Prostate gland (tissue), 2 donors: ENCODE measurements around the gene ZSWIM9. TPM values are rescaled to one million over a fixed set of nuclear protein-coding genes. Genes with fewer than 3 reads are reported as not detected.
A peak's percentile ranks its signal among the peaks of the same experiment; 100 is the strongest.

Source experiments
- DNase-seq: peaks from one replicate; pipeline ENCODE4 v3.0.0-alpha.2; 2019; ENCODE audit warnings: low spot score
- H3K27ac ChIP-seq, 2 donors: fragments of 200-600 bp; sonication (generic); 2 replicates each; pipeline ENCODE4 v1.5.1; 2017 to 2019
- H3K27me3 ChIP-seq: fragments of 200-600 bp; sonication (generic); replicated peaks from 2 replicates; pipeline ENCODE4 v1.5.1; 2019; ENCODE audit not compliant: insufficient read depth
- H3K36me3 ChIP-seq, 2 donors: fragments of 200-600 bp; sonication (generic); 1 replicate in 1 of 2; 2 replicates in 1 of 2; pipeline versions ENCODE4 v1.5.1 to v1.8.1; 2017 to 2019
- H3K4me1 ChIP-seq: fragments of 200-600 bp; sonication (generic); replicated peaks from 2 replicates; pipeline ENCODE4 v1.5.1; 2019
- H3K4me3 ChIP-seq, 2 donors: fragments of 200-600 bp; sonication (generic); 2 replicates each; pipeline ENCODE4 v1.5.1; 2017 to 2019
- H3K9me3 ChIP-seq: fragments of 200-600 bp; sonication (generic); 2 replicates; pipeline ENCODE4 v1.5.1; 2017
- POLR2A ChIP-seq: fragments of 450-650 bp; IDR thresholded peaks from one replicate; pipeline ENCODE4 v1.6.1; 2016; ENCODE audit warnings: antibody characterized with exemption, mild to moderate bottlenecking
- POLR2AphosphoS5 ChIP-seq: sonication (generic); formaldehyde crosslinking; IDR thresholded peaks from one replicate; pipeline ENCODE4 v1.6.1; 2017; ENCODE audit warnings: antibody characterized with exemption
- WGBS: methylation state at CpG from one replicate; pipeline ENCODE4 v1.1.5; 2018; 5-methylcytosine and 5-hydroxymethylcytosine counted together
- intact Hi-C: fragments of 100-400 bp; cut with DNase I; formaldehyde crosslinking; loops from one replicate; pipeline ENCODE4 v1.14.2; 2022
- total RNA-seq, 2 donors: library from RNA; depleted of rRNA; stranded (reverse); fragments of >200 nt; gene quantifications; one replicate each; pipeline ENCODE4 v1.1.0, GENCODE V29; 2016
- TF ChIP-seq, protein P1 (sequence below), 4 experiments: fragments of 200-600 bp in 2 of 4; fragments of 450-650 bp in 2 of 4; sonication (generic) in 2 of 4; IDR thresholded peaks; 1 replicate in 3 of 4; 2 replicates in 1 of 4; pipeline ENCODE4 v1.5.1; 2016 to 2019; ENCODE audit warnings: antibody characterized with exemption in 4 of 4, mild to moderate bottlenecking in 2 of 4, moderate library complexity in 2 of 4

The ZSWIM9 gene
- total RNA-seq, 2 donors from 2014 or later = 4.1 to 7.2 TPM

DNA sequence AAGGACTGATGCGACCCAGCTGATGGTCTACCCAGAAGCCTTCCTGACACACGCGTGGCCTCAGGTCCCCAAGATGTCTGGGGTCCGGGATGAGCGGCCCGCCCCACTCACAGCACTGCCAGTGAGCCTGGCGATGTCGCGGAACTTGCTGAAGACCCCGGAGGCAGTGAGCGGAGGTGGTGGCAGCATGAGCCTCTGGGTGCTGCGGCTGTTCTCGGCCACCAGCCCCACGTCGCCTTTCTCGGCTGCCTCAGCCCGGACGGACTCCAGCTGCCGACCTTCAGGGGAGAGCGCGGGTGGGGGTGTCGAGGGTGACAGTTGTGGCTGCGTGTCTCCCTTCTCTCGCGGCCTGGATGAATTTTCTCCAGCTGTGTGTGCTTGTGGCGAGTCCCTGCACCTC, 33.1 kb upstream of the ZSWIM9 start:
- WGBS = 92% methylated on average over 26 of the region's 26 CpGs
- no peaks in the 10 kb centered on the region for H3K9me3 ChIP-seq
- no peaks in the 10 kb centered on the region for H3K36me3 ChIP-seq
- no peak for DNase-seq
- no peaks in the 10 kb centered on the region for H3K4me1 ChIP-seq
- intact Hi-C loops = no loop called here
- no peak overlapping the region for H3K4me3 ChIP-seq
- H3K27me3 ChIP-seq = no peaks in the 10 kb centered on the region
- H3K27ac ChIP-seq = no peak overlapping the region
- TF ChIP-seq POLR2A (no peak), POLR2AphosphoS5 (no peak)
- TF ChIP-seq, protein P1, sequence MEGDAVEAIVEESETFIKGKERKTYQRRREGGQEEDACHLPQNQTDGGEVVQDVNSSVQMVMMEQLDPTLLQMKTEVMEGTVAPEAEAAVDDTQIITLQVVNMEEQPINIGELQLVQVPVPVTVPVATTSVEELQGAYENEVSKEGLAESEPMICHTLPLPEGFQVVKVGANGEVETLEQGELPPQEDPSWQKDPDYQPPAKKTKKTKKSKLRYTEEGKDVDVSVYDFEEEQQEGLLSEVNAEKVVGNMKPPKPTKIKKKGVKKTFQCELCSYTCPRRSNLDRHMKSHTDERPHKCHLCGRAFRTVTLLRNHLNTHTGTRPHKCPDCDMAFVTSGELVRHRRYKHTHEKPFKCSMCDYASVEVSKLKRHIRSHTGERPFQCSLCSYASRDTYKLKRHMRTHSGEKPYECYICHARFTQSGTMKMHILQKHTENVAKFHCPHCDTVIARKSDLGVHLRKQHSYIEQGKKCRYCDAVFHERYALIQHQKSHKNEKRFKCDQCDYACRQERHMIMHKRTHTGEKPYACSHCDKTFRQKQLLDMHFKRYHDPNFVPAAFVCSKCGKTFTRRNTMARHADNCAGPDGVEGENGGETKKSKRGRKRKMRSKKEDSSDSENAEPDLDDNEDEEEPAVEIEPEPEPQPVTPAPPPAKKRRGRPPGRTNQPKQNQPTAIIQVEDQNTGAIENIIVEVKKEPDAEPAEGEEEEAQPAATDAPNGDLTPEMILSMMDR (IDR thresholded peaks at IDR 0.05) = no peak

DNA sequence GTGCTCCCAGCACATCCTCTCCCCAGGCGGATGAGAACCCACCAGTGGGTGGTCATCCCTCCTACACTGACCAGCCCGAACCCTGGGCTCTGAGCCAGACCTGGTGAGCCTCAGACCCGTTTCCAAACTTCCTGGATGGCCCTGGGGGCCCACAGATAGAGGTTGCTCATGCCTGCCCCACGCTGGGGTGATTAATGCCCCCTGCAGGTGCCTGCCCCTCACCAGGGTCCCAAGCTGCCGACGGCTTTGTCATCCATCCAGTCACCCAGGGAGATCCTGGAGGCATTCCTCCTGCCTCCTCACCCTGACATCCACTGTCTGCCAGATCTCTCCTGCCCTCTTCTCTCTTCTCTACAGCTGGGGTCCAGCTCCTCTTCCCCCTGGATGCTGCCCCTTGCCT, 31.4 kb upstream of the ZSWIM9 start:
- no peaks in the 10 kb centered on the region for H3K36me3 ChIP-seq
- intact Hi-C loops = no loop called here
- H3K4me3 ChIP-seq = no peak overlapping the region
- H3K9me3 ChIP-seq = no peaks in the 10 kb centered on the region
- 88% methylated on average over 6 of the region's 6 CpGs for WGBS
- no peaks in the 10 kb centered on the region for H3K27me3 ChIP-seq
- TF ChIP-seq POLR2A (no peak), POLR2AphosphoS5 (no peak)
- TF ChIP-seq, protein P1 (IDR thresholded peaks at IDR 0.05) = no peak
- no peak overlapping the region for H3K27ac ChIP-seq
- no peak for DNase-seq
- no peaks in the 10 kb centered on the region for H3K4me1 ChIP-seq

DNA sequence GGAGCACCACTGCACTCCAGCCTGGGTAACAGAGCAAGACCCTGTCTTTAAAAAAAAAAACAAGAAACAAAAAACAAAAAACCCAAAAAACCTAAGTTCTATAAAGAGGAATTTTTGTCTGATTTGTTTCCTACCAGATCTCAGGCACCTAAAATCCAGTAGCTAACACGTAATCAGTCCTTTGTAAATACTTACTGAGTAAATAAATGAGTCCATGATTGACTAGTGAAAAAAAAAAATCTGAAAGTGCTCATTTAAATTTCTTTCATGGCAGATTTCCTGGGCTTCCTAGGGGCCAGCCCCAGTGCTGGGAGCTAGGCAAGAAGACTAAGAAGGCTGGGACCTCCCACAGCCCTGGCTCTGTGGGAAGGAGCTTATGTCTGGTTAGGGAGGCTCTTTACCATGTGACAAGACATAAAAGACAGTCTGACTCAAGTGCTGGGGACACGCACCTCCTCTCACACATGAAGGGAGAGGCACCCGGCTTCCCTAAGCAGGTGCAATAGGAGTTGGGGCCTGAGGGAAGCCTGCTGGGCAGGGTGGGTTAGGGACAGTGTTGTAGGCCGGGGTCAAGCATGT, 22.8 kb upstream of the ZSWIM9 start:
- Histone ChIP-seq H3K27me3 (no peaks in the 10 kb centered on the region), H3K4me1 (peaks cover 12% of the 10 kb centered on the region), H3K27ac (no peak overlapping the region), H3K9me3 (no peaks in the 10 kb centered on the region), H3K4me3 (no peak overlapping the region), H3K36me3 (no peaks in the 10 kb centered on the region)
- WGBS = 86% methylated on average over 4 of the region's 4 CpGs
- intact Hi-C loops = no loop called here
- DNase-seq = no peak
- no peak for TF ChIP-seq POLR2AphosphoS5
- no peak for TF ChIP-seq POLR2A
- TF ChIP-seq, protein P1 (IDR thresholded peaks at IDR 0.05) = no peak

DNA sequence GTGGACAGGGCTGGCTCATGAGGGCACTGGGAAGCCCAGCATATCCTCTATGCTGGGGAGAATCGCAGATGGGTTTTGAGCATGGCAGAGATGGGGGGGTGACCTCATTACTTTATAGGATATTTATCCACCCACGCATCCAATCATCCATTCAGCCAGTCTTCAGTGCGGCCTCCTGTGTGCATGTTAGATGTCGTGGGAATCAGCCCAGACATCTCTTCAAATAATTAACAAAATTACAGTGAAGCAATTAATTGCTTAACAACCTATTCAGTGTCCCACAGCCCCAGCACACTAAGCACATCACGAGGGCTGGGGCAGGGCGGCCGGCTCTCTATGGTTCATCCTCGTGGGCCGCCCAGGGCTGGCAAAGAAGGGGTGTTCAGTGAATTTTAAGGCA, 21.9 kb upstream of the ZSWIM9 start:
- intact Hi-C loops = no loop called here
- no peaks in the 10 kb centered on the region for H3K36me3 ChIP-seq
- peaks cover 12% of the 10 kb centered on the region for H3K4me1 ChIP-seq
- no peaks in the 10 kb centered on the region for H3K27me3 ChIP-seq
- H3K9me3 ChIP-seq = no peaks in the 10 kb centered on the region
- no peak for DNase-seq
- WGBS = 84% methylated on average over 9 of the region's 9 CpGs
- peak overlapping the region; percentile 49 to 55 for H3K27ac ChIP-seq
- TF ChIP-seq, protein P1 (IDR thresholded peaks at IDR 0.05) = no peak
- TF ChIP-seq POLR2A (no peak), POLR2AphosphoS5 (no peak)
- no peak overlapping the region for H3K4me3 ChIP-seq

DNA sequence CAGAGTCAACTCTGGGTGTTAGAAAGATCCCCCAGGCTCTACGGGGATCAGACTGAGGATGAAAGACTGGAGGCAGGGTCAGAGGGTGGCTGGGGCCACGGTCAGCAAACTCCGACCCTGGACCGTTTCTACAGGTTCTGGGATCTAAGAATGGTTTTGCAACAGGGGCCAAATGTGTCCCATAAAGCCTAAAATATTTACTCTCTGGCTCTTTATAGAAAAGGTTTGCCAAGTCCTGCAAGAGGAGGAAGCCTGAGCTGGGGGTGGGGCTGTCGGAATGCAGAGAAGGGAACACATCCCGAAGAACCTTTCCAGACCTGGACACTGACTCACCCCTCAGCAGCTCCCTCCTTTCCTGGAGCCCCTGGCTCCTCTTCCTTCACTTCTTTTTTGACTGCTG, 21.1 kb upstream of the ZSWIM9 start:
- no peaks in the 10 kb centered on the region for H3K27me3 ChIP-seq
- peak overlapping the region; percentile 49 to 55 for H3K27ac ChIP-seq
- TF ChIP-seq POLR2AphosphoS5 (peak; percentile 90), POLR2A (no peak)
- TF ChIP-seq, protein P1 (IDR thresholded peaks at IDR 0.05) = peak in 1 of 4 experiments; percentile 5
- WGBS = 22% methylated on average over 6 of the region's 6 CpGs
- peaks cover 12% of the 10 kb centered on the region for H3K4me1 ChIP-seq
- H3K9me3 ChIP-seq = no peaks in the 10 kb centered on the region
- intact Hi-C loops = no loop called here
- no peaks in the 10 kb centered on the region for H3K36me3 ChIP-seq
- H3K4me3 ChIP-seq = no peak overlapping the region
- DNase-seq = peak; percentile 83
